CD4-positive, CD25-positive, alpha-beta regulatory T cell (primary cell): ENCODE measurements around the gene SATB2. TPM values are rescaled to one million over a fixed set of nuclear protein-coding genes. Genes with fewer than 3 reads are reported as not detected.

Source experiments
- ATAC-seq, 2 donors: fragments of 150-1000 bp; cut with Tn5 transposase; one replicate each; pipeline ENCODE4 v1.10.0; 2021; ENCODE audit warnings: low read depth in 2 of 2, moderate number of reproducible peaks in 2 of 2, moderate library complexity in 1 of 2
- DNase-seq, 3 donors: peaks; one replicate each; pipeline versions ENCODE4 v3.0.0 to v3.0.0-alpha.2; 2012 to 2022; ENCODE audit warnings: mixed read lengths in 1 of 3
- H3K27ac ChIP-seq: one replicate; pipeline ENCODE4 v1.7.0; 2013; ENCODE audit warnings: mild to moderate bottlenecking, low read length; ENCODE audit not compliant: insufficient read depth, poor library complexity, severe bottlenecking
- H3K27me3 ChIP-seq: one replicate; pipeline ENCODE4 v1.7.0; 2013; ENCODE audit warnings: low read length; ENCODE audit not compliant: control insufficient read depth, insufficient read depth
- H3K36me3 ChIP-seq: one replicate; pipeline ENCODE4 v1.7.0; 2013; ENCODE audit warnings: mild to moderate bottlenecking, low read length, moderate library complexity; ENCODE audit not compliant: control insufficient read depth, insufficient read depth
- H3K4me1 ChIP-seq: 2 replicates; pipeline ENCODE4 v1.7.0; 2013; ENCODE audit warnings: mild to moderate bottlenecking, low read length; ENCODE audit not compliant: insufficient read depth, control insufficient read depth, poor library complexity, severe bottlenecking
- H3K4me3 ChIP-seq: one replicate; pipeline ENCODE4 v1.7.0; 2013; ENCODE audit warnings: low read depth, mild to moderate bottlenecking, low read length, moderate library complexity
- H3K9me3 ChIP-seq, 2 experiments: 1 replicate in 1 of 2; 2 replicates in 1 of 2; pipeline ENCODE4 v1.7.0; 2013; ENCODE audit warnings: low read length in 2 of 2, mild to moderate bottlenecking in 1 of 2, moderate library complexity in 1 of 2; ENCODE audit not compliant: control insufficient read depth in 2 of 2
- H3K27ac Mint-ChIP-seq, 3 donors: one replicate each; pipeline ENCODE4 v1.8.0; 2020 to 2022; ENCODE audit warnings: mild to moderate bottlenecking in 3 of 3, mixed read lengths in 3 of 3, moderate library complexity in 2 of 3
- H3K27me3 Mint-ChIP-seq: one replicate; pipeline ENCODE4 v1.8.0; 2022; ENCODE audit warnings: mild to moderate bottlenecking, mixed read lengths
- H3K36me3 Mint-ChIP-seq: one replicate; pipeline ENCODE4 v1.8.0; 2020; ENCODE audit warnings: mixed read lengths
- H3K4me1 Mint-ChIP-seq, 4 donors: one replicate each; pipeline ENCODE4 v1.8.0; 2020 to 2022; ENCODE audit warnings: mixed read lengths in 4 of 4, mild to moderate bottlenecking in 1 of 4
- H3K4me3 Mint-ChIP-seq, 4 donors: one replicate each; pipeline ENCODE4 v1.8.0; 2020 to 2022; ENCODE audit warnings: mild to moderate bottlenecking in 4 of 4, mixed read lengths in 4 of 4, moderate library complexity in 3 of 4
- H3K9me3 Mint-ChIP-seq, 7 donors: one replicate each; pipeline ENCODE4 v1.8.0; 2020 to 2022; ENCODE audit warnings: mixed read lengths in 7 of 7, mild to moderate bottlenecking in 3 of 7, moderate library complexity in 2 of 7
- polyA plus RNA-seq, 4 donors: library from polyadenylated mRNA; unstranded; fragments of 300-500 nt; fragmentation: Illumina TruSeq; gene quantifications; one replicate each; pipeline ENCODE4 v1.2.3, GENCODE V29; 2021
- total RNA-seq: library from RNA; stranded (reverse); gene quantifications from one replicate; pipeline ENCODE4 v1.2.3, GENCODE V29; 2022

SATB2 gene
- total and polyA plus RNA-seq, 5 donors from 2014 or later: 0.05 TPM; not detected in 4

DNA sequence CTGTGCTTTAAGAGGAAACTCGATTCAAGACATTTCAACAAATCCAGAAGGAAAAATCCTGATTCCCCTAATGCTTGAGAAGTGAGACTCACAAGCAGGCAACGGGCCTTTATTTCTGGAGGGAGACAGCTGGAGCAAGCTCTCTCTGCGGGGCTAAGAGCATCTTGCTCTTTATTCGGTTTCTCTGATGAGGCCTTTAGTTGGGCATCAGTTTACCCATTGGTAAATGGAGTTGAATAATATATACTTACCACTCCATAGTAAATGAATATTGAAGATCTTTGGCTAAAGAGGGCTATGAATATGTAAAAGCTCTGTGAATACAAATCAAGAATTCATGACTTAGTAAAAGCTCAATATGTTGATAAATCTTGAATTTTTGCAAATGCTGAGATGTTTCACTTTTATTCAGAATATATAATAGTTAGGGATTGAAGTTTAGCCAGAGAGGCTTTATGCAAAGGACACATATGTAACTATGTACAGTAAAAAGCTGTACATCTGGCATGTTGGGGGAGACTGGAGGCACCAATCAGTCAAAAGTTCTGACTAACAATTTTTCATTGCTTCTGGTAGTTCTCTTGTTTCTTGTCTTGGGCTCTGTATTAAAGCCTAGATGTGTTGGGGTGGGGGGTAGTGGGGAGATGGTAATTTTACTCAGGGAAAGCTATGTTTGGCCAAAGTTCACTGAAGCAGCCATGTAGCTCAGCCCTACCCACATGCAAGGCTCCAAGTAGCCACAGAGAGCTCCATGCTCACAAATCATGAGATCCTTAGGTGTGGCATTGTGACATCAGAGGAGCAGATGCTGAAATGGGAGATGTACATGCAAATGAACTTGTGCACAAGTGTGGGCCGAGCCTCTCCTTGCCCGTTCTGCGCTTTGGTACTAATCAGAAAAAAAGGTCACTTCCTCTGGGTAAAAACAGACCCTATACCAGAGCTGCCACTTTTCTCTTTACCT, 200.2 kb downstream of the SATB2 start:
- H3K9me3 ChIP-seq: peaks cover 0 to 7% of the 10 kb centered on the region in 2 experiments
- Mint-ChIP-seq H3K9me3 (peaks cover 0 to 11% (median 9%) of the 10 kb centered on the region in 7 donors), H3K36me3 (peaks cover 4% of the 10 kb centered on the region), H3K27me3 (no peaks in the 10 kb centered on the region), H3K4me1 (peaks cover 0 to 5% (median 0%) of the 10 kb centered on the region in 4 donors), H3K27ac (no peak overlapping the region), H3K4me3 (no peak overlapping the region)
- H3K27me3 ChIP-seq: no peaks in the 10 kb centered on the region
- no peak overlapping the region for H3K27ac ChIP-seq
- DNase-seq (no peak), ATAC-seq (no peak)
- no peaks in the 10 kb centered on the region for H3K4me1 ChIP-seq
- no peak overlapping the region for H3K4me3 ChIP-seq
- H3K36me3 ChIP-seq: no peaks in the 10 kb centered on the region

DNA sequence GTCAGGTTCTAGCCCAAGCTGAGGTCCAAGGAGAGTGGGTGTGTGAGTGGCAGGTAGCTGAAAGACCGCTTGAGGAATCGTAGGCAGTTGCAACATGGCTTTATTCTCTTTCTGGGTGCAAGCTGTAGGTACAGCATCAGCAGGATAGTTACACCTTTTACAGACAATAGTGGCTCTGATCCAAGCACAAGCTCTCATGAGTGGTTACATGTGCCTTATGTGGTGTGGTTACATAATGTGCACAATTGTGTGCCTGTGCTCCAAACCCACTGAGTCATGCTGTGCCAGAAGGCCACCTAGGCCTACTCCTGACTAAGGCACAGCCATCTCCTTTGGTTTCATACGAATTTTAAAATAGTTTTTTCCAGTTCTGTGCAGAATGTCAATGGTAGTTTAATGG, 227.6 kb downstream of the SATB2 start:
- Histone ChIP-seq H3K27ac (no peak overlapping the region), H3K36me3 (no peaks in the 10 kb centered on the region), H3K4me1 (no peaks in the 10 kb centered on the region), H3K27me3 (no peaks in the 10 kb centered on the region), H3K4me3 (no peak overlapping the region), H3K9me3 (no peaks in the 10 kb centered on the region)
- H3K27ac Mint-ChIP-seq: no peak overlapping the region
- DNase-seq: no peak
- H3K9me3 Mint-ChIP-seq: peaks cover 0 to 12% (median 4%) of the 10 kb centered on the region in 7 donors
- H3K4me3 Mint-ChIP-seq: no peak overlapping the region
- H3K27me3 Mint-ChIP-seq: no peaks in the 10 kb centered on the region
- ATAC-seq: no peak
- H3K36me3 Mint-ChIP-seq: no peaks in the 10 kb centered on the region
- no peaks in the 10 kb centered on the region for H3K4me1 Mint-ChIP-seq

DNA sequence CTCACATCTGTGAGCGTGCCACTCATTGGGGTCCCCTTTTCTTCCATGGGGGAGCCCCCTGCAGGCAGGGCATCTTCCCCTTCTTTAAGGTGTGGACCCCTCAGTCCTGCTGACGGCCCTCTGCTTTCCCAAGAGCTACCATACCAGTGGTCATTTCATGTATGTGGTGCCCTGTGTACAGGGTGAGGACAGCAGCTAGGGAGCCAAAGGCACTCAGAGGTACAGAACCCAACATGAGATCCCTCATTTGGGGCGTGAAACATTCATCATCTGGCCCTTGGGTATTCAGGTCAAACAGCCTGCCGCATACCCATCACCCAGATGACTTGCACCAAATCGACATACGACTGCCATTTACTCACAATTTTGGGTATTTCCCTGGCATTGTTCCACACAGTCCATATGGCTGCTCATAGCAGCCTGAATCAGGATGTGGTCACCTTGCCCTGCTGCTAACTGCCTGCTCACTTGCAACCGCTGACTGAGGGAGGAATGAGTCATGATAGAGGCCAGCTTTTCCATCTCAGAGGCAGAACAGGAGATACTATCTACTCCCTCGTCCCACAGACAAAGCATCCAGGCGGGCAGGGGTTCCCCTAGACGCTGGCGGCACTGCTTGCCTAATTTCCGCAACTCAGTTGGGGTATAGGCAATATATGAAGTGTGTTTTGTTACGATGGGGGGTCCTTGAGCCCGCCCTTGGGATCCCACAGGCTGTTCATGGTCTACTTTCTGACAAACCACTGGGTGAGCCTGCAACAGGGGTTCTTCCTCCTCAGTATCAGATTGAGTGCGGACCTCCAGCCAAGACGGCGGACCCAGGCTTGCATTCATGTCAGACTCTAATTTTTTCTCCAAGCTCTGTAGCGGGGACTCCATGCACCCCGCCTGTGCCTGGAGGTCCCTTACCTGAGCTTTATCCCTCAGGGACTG, 228.6 kb downstream of the SATB2 start:
- H3K27me3 ChIP-seq: no peaks in the 10 kb centered on the region
- no peaks in the 10 kb centered on the region for H3K4me1 ChIP-seq
- Mint-ChIP-seq H3K9me3 (peaks cover 0 to 12% (median 2%) of the 10 kb centered on the region in 7 donors), H3K4me1 (no peaks in the 10 kb centered on the region), H3K36me3 (no peaks in the 10 kb centered on the region), H3K4me3 (no peak overlapping the region), H3K27me3 (no peaks in the 10 kb centered on the region), H3K27ac (no peak overlapping the region)
- DNase-seq (peak in 1 of 3 donors; percentile 7), ATAC-seq (no peak)
- H3K27ac ChIP-seq: no peak overlapping the region
- no peaks in the 10 kb centered on the region for H3K9me3 ChIP-seq
- no peaks in the 10 kb centered on the region for H3K36me3 ChIP-seq
- H3K4me3 ChIP-seq: no peak overlapping the region

DNA sequence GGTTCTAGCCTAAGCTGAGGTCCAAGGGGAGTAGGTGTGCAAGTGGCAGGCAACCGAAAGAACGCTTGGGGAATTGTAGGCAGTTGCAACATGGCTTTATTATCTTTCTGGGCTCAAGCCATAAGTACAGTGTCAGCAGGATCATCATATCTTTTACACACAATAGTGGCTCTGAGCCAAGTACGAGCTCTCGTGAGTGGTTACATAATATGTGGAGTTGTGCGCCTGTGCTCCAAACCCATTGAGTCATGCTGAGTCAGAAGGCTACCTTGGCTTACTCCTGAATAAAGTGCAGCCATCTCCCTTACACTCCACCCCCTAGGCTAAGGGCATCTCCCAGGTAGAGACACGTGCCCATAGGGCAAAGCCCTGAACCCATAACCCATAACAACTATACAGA, 233.9 kb downstream of the SATB2 start:
- Histone ChIP-seq H3K27me3 (no peaks in the 10 kb centered on the region), H3K9me3 (no peaks in the 10 kb centered on the region), H3K4me1 (no peaks in the 10 kb centered on the region), H3K27ac (no peak overlapping the region), H3K4me3 (no peak overlapping the region), H3K36me3 (no peaks in the 10 kb centered on the region)
- no peak overlapping the region for H3K4me3 Mint-ChIP-seq
- H3K4me1 Mint-ChIP-seq: no peaks in the 10 kb centered on the region
- no peak for DNase-seq
- H3K36me3 Mint-ChIP-seq: no peaks in the 10 kb centered on the region
- peaks cover 0 to 7% (median 2%) of the 10 kb centered on the region in 7 donors for H3K9me3 Mint-ChIP-seq
- no peak for ATAC-seq
- H3K27me3 Mint-ChIP-seq: no peaks in the 10 kb centered on the region
- no peak overlapping the region for H3K27ac Mint-ChIP-seq

DNA sequence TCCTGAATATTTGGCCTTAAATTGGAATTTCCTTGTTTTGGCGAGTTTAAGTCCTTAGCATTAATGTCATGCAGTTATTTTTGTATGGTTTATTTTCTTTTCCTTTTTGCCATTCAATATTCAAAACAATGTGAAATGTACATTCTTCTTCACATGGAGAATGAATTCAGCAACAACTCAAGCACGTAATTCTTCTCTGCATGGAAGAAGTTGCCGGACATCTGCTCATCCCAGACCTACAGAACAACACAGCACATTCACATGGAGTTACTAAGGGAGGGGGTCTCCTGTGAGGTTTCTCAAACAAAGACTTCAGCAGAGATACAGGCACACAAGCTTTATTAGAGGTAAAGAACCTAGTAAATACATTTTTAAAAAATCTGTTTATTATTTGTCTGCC, 236.8 kb downstream of the SATB2 start:
- H3K36me3 ChIP-seq: no peaks in the 10 kb centered on the region
- Mint-ChIP-seq H3K27ac (no peak overlapping the region), H3K9me3 (peaks cover 0 to 6% (median 3%) of the 10 kb centered on the region in 7 donors), H3K4me3 (no peak overlapping the region), H3K27me3 (no peaks in the 10 kb centered on the region), H3K36me3 (no peaks in the 10 kb centered on the region), H3K4me1 (no peaks in the 10 kb centered on the region)
- ATAC-seq: no peak
- H3K4me1 ChIP-seq: no peaks in the 10 kb centered on the region
- no peak overlapping the region for H3K27ac ChIP-seq
- DNase-seq: no peak
- no peak overlapping the region for H3K4me3 ChIP-seq
- no peaks in the 10 kb centered on the region for H3K27me3 ChIP-seq
- H3K9me3 ChIP-seq: no peaks in the 10 kb centered on the region

DNA sequence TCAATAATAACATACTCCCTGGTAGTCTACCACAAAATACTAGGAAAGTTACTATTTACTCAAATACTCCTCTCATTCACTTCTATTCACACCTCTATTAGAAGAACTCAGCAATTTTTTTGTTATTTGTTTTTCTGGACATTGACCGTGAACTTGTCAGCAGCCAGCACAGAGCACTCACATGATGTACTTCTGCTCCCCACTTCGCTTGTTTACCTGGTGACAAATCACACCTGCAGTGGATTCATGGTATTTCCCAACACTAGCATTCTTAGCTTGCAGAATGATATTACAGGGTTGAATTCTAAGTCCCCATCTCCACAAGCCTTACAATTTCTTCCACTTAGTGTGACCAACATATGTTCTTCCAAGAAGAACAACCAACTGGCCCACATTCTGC, 238.2 kb downstream of the SATB2 start:
- DNase-seq (no peak), ATAC-seq (no peak)
- Mint-ChIP-seq H3K27ac (no peak overlapping the region), H3K4me3 (no peak overlapping the region), H3K27me3 (no peaks in the 10 kb centered on the region), H3K36me3 (no peaks in the 10 kb centered on the region), H3K4me1 (no peaks in the 10 kb centered on the region), H3K9me3 (peaks cover 0 to 6% (median 4%) of the 10 kb centered on the region in 7 donors)
- no peaks in the 10 kb centered on the region for H3K27me3 ChIP-seq
- no peak overlapping the region for H3K27ac ChIP-seq
- H3K4me1 ChIP-seq: no peaks in the 10 kb centered on the region
- no peak overlapping the region for H3K4me3 ChIP-seq
- no peaks in the 10 kb centered on the region for H3K36me3 ChIP-seq
- H3K9me3 ChIP-seq: no peaks in the 10 kb centered on the region
